ENCODE results near the gene CDHR2. TPM values are rescaled to one million over a fixed set of nuclear protein-coding genes. Genes with fewer than 3 reads are reported as not detected.
"Not testable (repeated sequence)": the region's sequence is repeated elsewhere in the genome, so short reads cannot be mapped to it uniquely, and the experiment has no call there.

CDHR2 gene
- total and polyA plus RNA-seq, 5 donors: 0.40 to 0.92 (median 0.47) TPM; not detected in 2

GRCh38 chr5:176597417-176598389 is 48.6 kb downstream of the CDHR2 start:
- intact Hi-C loops (cut with DNase I): no loop called here
- Histone ChIP-seq H3K4me3 (ENCODE audit: low read length) (no peak overlapping the region), H3K4me1 (ENCODE audit: control insufficient read depth, insufficient read depth, low read length) (no peaks in the 10 kb centered on the region), H3K27ac (ENCODE audit: low read length) (no peak overlapping the region), H3K27me3 (ENCODE audit: control insufficient read depth, insufficient read depth) (no peaks in the 10 kb centered on the region), H3K9me3 (ENCODE audit: control insufficient read depth, low read length) (no peaks in the 10 kb centered on the region)
- ATAC-seq (no peak), DNase-seq (peak in 1 of 3 donors; percentile 40)
- WGBS: 61% methylated on average over 47 of the region's 47 CpGs

GRCh38 chr5:176599749-176600430 is 50.7 kb downstream of the CDHR2 start:
- H3K4me1 ChIP-seq (ENCODE audit: control insufficient read depth, insufficient read depth, low read length); H3K27me3 ChIP-seq (ENCODE audit: control insufficient read depth, insufficient read depth); ATAC-seq; H3K4me3 ChIP-seq (ENCODE audit: low read length); H3K27ac ChIP-seq (ENCODE audit: low read length); intact Hi-C loops (cut with DNase I); H3K9me3 ChIP-seq (ENCODE audit: control insufficient read depth, low read length): not testable (repeated sequence)
- WGBS: 90% methylated on average over 19 of the region's 19 CpGs
- peak in 1 of 3 donors; percentile 16 for DNase-seq

- no peaks in the 10 kb centered on the region for H3K9me3 ChIP-seq (ENCODE audit: control insufficient read depth, low read length)
- no peaks in the 10 kb centered on the region for H3K27me3 ChIP-seq (ENCODE audit: control insufficient read depth, insufficient read depth)
- no peak for ATAC-seq
- intact Hi-C loops (cut with DNase I): no loop called here
- no peak overlapping the region for H3K27ac ChIP-seq (ENCODE audit: low read length)
- 70% methylated on average over 12 of the region's 12 CpGs for WGBS
- DNase-seq: peak in 1 of 3 donors; percentile 6
- H3K4me1 ChIP-seq (ENCODE audit: control insufficient read depth, insufficient read depth, low read length): no peaks in the 10 kb centered on the region
- no peak overlapping the region for H3K4me3 ChIP-seq (ENCODE audit: low read length)
Observed at GRCh38 chr5:176601901-176602482, 52.9 kb downstream of the CDHR2 start.

GRCh38 chr5:176603091-176603490 is 53.9 kb downstream of the CDHR2 start:
- no peak overlapping the region for H3K4me3 ChIP-seq (ENCODE audit: low read length)

GRCh38 chr5:176606032-176606431 is 56.9 kb downstream of the CDHR2 start:
- ATAC-seq (no peak), DNase-seq (peak in 2 of 3 donors; percentile 9 to 25)
- Histone ChIP-seq H3K9me3 (ENCODE audit: control insufficient read depth, low read length) (no peaks in the 10 kb centered on the region), H3K27ac (ENCODE audit: low read length) (no peak overlapping the region), H3K4me3 (ENCODE audit: low read length) (no peak overlapping the region), H3K27me3 (ENCODE audit: control insufficient read depth, insufficient read depth) (no peaks in the 10 kb centered on the region), H3K4me1 (ENCODE audit: control insufficient read depth, insufficient read depth, low read length) (peaks cover 4% of the 10 kb centered on the region)
- WGBS: 50% methylated on average over 3 of the region's 3 CpGs
- intact Hi-C loops (cut with DNase I): no loop called here

More at GRCh38 chr5:176603091-176603490, 53.9 kb downstream of the CDHR2 start:
- no peaks in the 10 kb centered on the region for H3K4me1 ChIP-seq (ENCODE audit: control insufficient read depth, insufficient read depth, low read length)
- WGBS: 20% methylated on average over 2 of the region's 2 CpGs
- H3K27ac ChIP-seq (ENCODE audit: low read length): no peak overlapping the region
- intact Hi-C loops (cut with DNase I): no loop called here
- H3K27me3 ChIP-seq (ENCODE audit: control insufficient read depth, insufficient read depth): no peaks in the 10 kb centered on the region
- DNase-seq (no peak), ATAC-seq (no peak)
- H3K9me3 ChIP-seq (ENCODE audit: control insufficient read depth, low read length): no peaks in the 10 kb centered on the region

- Histone ChIP-seq H3K9me3 (ENCODE audit: control insufficient read depth, low read length) (no peaks in the 10 kb centered on the region), H3K27ac (ENCODE audit: low read length) (no peak overlapping the region), H3K27me3 (ENCODE audit: control insufficient read depth, insufficient read depth) (no peaks in the 10 kb centered on the region), H3K4me1 (ENCODE audit: control insufficient read depth, insufficient read depth, low read length) (peaks cover 4% of the 10 kb centered on the region), H3K4me3 (ENCODE audit: low read length) (no peak overlapping the region)
- 84% methylated on average over 3 of the region's 3 CpGs for WGBS
- intact Hi-C loops (cut with DNase I): no loop called here
- DNase-seq (peak in 1 of 3 donors; percentile 4), ATAC-seq (no peak)
Observed at GRCh38 chr5:176606875-176607274, 57.7 kb downstream of the CDHR2 start.

GRCh38 chr5:176608142-176608705 is 59.1 kb downstream of the CDHR2 start:
- Histone ChIP-seq H3K27ac (ENCODE audit: low read length) (no peak overlapping the region), H3K9me3 (ENCODE audit: control insufficient read depth, low read length) (no peaks in the 10 kb centered on the region), H3K27me3 (ENCODE audit: control insufficient read depth, insufficient read depth) (no peaks in the 10 kb centered on the region), H3K4me3 (ENCODE audit: low read length) (no peak overlapping the region), H3K4me1 (ENCODE audit: control insufficient read depth, insufficient read depth, low read length) (peaks cover 4% of the 10 kb centered on the region)
- DNase-seq (peak in 2 of 3 donors; percentile 10 to 41), ATAC-seq (no peak)
- WGBS: 93% methylated on average over 4 of the region's 4 CpGs
- intact Hi-C loops (cut with DNase I): no loop called here

- peaks cover 4% of the 10 kb centered on the region for H3K4me1 ChIP-seq (ENCODE audit: control insufficient read depth, insufficient read depth, low read length)
- intact Hi-C loops (cut with DNase I): no loop called here
- ATAC-seq (no peak), DNase-seq (peak in 1 of 3 donors; percentile 55)
- no peaks in the 10 kb centered on the region for H3K27me3 ChIP-seq (ENCODE audit: control insufficient read depth, insufficient read depth)
- H3K4me3 ChIP-seq (ENCODE audit: low read length): peak overlapping the region; percentile 89
- 30% methylated on average over 46 of the region's 46 CpGs for WGBS
- H3K27ac ChIP-seq (ENCODE audit: low read length): no peak overlapping the region
- H3K9me3 ChIP-seq (ENCODE audit: control insufficient read depth, low read length): no peaks in the 10 kb centered on the region
Observed at GRCh38 chr5:176608937-176609723, 60.0 kb downstream of the CDHR2 start.

GRCh38 chr5:176609724-176610434 is 60.7 kb downstream of the CDHR2 start, which contains the start of gene GPRIN1:
Gene GPRIN1, minus strand, starts transcription at chr5:176610156. Its CDS starts 10,322 bp downstream, at chr5:176599834.
- ATAC-seq (peak; percentile 80 to 87), DNase-seq (peak; percentile 55 to 86 (median 85))
- H3K4me3 ChIP-seq (ENCODE audit: low read length): peak within 1 kb of the TSS; percentile 89
- intact Hi-C loops (cut with DNase I): no loop called here
- H3K27ac ChIP-seq (ENCODE audit: low read length): no peak within 1 kb of the TSS
- no peaks in the 10 kb centered on the region for H3K27me3 ChIP-seq (ENCODE audit: control insufficient read depth, insufficient read depth)
- WGBS: under 1% methylated on average over 101 of the region's 101 CpGs
- H3K9me3 ChIP-seq (ENCODE audit: control insufficient read depth, low read length): no peaks in the 10 kb centered on the region
- peaks cover 4% of the 10 kb centered on the region for H3K4me1 ChIP-seq (ENCODE audit: control insufficient read depth, insufficient read depth, low read length)

GRCh38 chr5:176610435-176610773 is 61.3 kb downstream of the CDHR2 start:
- no peak overlapping the region for H3K27ac ChIP-seq (ENCODE audit: low read length)
- intact Hi-C loops (cut with DNase I): no loop called here

More at GRCh38 chr5:176610435-176610773, 61.3 kb downstream of the CDHR2 start:
- H3K4me3 ChIP-seq (ENCODE audit: low read length): peak overlapping the region; percentile 89
- H3K9me3 ChIP-seq (ENCODE audit: control insufficient read depth, low read length): no peaks in the 10 kb centered on the region
- no peaks in the 10 kb centered on the region for H3K27me3 ChIP-seq (ENCODE audit: control insufficient read depth, insufficient read depth)
- H3K4me1 ChIP-seq (ENCODE audit: control insufficient read depth, insufficient read depth, low read length): peaks cover 4% of the 10 kb centered on the region
- ATAC-seq (no peak), DNase-seq (no peak)
- WGBS: 5% methylated on average over 31 of the region's 31 CpGs
